ENCODE results near the gene PAM. TPM values are rescaled to one million over a fixed set of nuclear protein-coding genes. Genes with fewer than 3 reads are reported as not detected.

Gene PAM
- total RNA-seq, 4 donors from 2014 or later, result 132 to 224 (median 184) TPM

DNA sequence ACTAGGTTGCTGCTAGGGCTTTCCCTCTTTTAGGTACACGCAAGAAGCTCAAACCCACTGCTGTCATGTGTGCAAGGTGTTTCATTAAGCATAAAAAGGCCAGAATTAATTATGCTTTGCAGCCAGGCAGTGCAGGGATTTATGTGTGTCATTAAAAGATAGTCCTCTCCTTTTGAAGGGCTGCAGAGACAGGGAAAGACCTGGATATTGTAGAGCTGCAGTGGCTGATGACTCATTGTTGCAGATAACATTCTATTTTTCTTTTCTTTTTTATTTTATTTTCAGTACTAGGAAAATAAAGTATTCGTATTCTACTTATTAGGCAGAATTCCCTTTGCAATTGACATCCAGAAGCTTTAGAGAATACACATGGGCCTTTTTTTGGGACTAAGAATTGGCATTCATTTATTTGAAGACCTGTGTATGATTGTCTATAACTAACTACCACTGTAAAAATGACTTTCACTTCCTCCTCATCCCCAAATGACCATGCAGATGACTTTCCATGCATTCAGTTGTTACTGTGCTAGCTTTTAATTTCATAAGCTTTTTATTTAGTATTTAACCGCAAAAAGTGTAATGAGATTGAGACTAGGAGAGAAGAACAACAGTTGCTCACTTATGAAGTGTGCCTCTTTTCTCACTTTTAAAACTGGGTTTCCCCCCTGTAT, 113.0 kb downstream of the PAM start:
- H3K27me3 ChIP-seq, result no peaks in the 10 kb centered on the region
- WGBS, 2 donors, result 85 to 87% methylated on average over 3 of the region's 3 CpGs
- H3K27ac ChIP-seq, result no peak overlapping the region
- TF ChIP-seq EP300 (IDR thresholded peaks at IDR 0.05) (no peak), POLR2A (IDR thresholded peaks at IDR 0.05) (no peak)
- TF ChIP-seq, protein P1, sequence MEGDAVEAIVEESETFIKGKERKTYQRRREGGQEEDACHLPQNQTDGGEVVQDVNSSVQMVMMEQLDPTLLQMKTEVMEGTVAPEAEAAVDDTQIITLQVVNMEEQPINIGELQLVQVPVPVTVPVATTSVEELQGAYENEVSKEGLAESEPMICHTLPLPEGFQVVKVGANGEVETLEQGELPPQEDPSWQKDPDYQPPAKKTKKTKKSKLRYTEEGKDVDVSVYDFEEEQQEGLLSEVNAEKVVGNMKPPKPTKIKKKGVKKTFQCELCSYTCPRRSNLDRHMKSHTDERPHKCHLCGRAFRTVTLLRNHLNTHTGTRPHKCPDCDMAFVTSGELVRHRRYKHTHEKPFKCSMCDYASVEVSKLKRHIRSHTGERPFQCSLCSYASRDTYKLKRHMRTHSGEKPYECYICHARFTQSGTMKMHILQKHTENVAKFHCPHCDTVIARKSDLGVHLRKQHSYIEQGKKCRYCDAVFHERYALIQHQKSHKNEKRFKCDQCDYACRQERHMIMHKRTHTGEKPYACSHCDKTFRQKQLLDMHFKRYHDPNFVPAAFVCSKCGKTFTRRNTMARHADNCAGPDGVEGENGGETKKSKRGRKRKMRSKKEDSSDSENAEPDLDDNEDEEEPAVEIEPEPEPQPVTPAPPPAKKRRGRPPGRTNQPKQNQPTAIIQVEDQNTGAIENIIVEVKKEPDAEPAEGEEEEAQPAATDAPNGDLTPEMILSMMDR (IDR thresholded peaks at IDR 0.05), result no peak
- H3K4me1 ChIP-seq, result peaks cover 0 to 38% (median 7%) of the 10 kb centered on the region in 4 donors
- H3K36me3 ChIP-seq, result no peaks in the 10 kb centered on the region
- H3K4me3 ChIP-seq, result no peak overlapping the region
- no peak for DNase-seq (ENCODE audit: low spot score in 2 of 2)
- no peaks in the 10 kb centered on the region for H3K9me3 ChIP-seq

DNA sequence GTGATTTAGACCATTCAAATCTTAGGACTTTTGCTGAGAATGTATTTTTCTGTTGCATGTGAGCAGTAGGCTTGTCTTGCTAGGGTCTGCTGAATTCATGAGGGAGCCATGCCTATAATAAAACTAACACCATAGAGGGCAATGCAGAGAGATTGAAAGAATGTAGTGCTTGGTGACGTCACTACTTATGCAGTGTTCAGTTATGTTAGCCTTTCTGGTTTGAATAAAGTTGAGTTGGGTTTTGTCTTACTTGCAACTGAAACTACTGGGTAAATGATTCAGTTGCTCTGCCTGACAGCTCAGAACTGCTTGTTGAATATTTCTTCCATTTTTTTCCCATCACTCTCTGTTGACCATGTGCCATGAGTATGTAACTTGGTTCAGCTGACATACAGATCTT, 114.1 kb downstream of the PAM start:
- peaks cover 0 to 31% (median 7%) of the 10 kb centered on the region in 4 donors for H3K4me1 ChIP-seq
- H3K9me3 ChIP-seq, result no peaks in the 10 kb centered on the region
- no peak overlapping the region for H3K4me3 ChIP-seq
- no peak overlapping the region for H3K27ac ChIP-seq
- no peaks in the 10 kb centered on the region for H3K27me3 ChIP-seq
- WGBS, 2 donors, result 94 to 96% methylated on average over 1 of the region's 1 CpG
- no peaks in the 10 kb centered on the region for H3K36me3 ChIP-seq
- no peak for DNase-seq (ENCODE audit: low spot score in 2 of 2)
- TF ChIP-seq POLR2A (IDR thresholded peaks at IDR 0.05), result no peak
- no peak for TF ChIP-seq EP300 (IDR thresholded peaks at IDR 0.05)
- TF ChIP-seq, protein P1 (IDR thresholded peaks at IDR 0.05), result no peak

DNA sequence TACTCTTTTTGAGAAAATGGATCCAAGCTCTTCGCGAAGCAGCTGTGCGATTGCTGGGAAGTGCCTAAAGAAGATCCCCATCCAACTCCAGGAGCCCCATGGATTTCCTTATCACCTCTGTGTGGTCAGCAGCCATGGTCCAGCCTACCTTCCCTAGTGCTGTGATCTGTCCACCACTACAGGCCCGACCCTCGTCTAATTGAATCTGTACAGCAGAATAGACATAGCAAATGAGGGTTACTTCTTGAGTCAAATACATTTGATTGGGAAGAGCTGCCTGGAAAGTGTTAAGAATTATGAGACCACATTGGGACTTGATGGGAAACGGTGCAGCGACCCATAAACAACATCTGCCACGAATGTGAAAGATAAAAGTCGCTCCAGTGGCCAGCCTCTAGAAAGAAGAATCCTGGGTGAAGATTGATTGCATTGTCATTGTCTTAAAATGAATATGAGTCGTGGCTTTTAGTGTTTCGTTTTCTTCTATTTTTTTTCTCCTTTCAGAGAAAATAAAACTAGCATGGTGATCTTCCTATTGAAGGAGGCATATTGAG, 118.4 kb downstream of the PAM start:
- no peaks in the 10 kb centered on the region for H3K27me3 ChIP-seq
- H3K9me3 ChIP-seq, result no peaks in the 10 kb centered on the region

DNA sequence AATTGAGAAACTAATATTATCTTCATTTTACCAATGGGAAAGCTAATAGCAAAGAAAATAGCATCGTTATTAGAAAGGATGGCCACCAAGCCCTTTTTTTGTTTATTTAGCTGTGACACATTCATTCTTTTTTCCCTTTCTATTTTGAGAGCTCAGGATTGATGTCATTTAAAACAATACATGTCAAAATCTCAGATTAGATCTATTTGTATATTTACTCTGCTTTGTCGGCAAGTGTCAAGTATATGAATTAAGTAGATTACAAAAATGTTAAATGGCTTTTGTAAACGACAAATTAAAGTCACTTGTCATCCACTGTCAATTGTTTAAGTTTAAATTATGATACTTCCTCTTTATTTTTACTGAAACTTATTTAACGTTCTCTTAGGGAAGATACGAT, 118.9 kb downstream of the PAM start:
- Histone ChIP-seq H3K9me3 (no peaks in the 10 kb centered on the region), H3K4me3 (no peak overlapping the region), H3K36me3 (no peaks in the 10 kb centered on the region), H3K27me3 (no peaks in the 10 kb centered on the region), H3K27ac (no peak overlapping the region), H3K4me1 (peaks cover 0 to 5% (median 0%) of the 10 kb centered on the region in 4 donors)
- DNase-seq (ENCODE audit: low spot score in 2 of 2), result no peak
- TF ChIP-seq POLR2A (IDR thresholded peaks at IDR 0.05) (no peak), EP300 (IDR thresholded peaks at IDR 0.05) (no peak)
- TF ChIP-seq, protein P1 (IDR thresholded peaks at IDR 0.05), result no peak
- WGBS, 2 donors, result 84 to 86% methylated on average over 5 of the region's 5 CpGs

More for the DNA sequence above, 118.4 kb downstream of the PAM start:
- 91 to 94% methylated on average over 11 of the region's 11 CpGs for WGBS, 2 donors
- DNase-seq (ENCODE audit: low spot score in 2 of 2), result no peak
- no peaks in the 10 kb centered on the region for H3K36me3 ChIP-seq
- H3K4me3 ChIP-seq, result no peak overlapping the region
- TF ChIP-seq, protein P1 (IDR thresholded peaks at IDR 0.05), result no peak
- TF ChIP-seq EP300 (IDR thresholded peaks at IDR 0.05) (no peak), POLR2A (IDR thresholded peaks at IDR 0.05) (no peak)
- H3K27ac ChIP-seq, result no peak overlapping the region
- H3K4me1 ChIP-seq, result peaks cover 0 to 6% (median 0%) of the 10 kb centered on the region in 4 donors

DNA sequence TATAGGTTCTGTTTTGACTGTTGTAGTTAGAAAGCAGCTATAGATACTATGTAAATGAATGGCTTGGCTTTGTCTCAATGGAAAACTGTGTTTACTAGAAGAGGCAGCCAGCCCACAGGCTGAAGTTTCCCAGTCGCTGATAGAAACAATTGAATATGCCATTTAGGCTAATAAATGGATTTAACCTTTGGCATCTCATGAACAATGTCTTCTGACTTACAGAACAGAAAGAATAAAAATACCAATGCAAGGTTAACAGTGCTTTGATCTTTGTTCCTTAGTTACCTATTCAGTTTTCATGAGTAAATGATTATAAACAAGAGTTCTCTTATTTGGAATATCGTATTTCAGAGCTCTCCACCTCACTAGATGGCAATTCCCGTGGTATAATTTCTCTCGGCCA, 120.6 kb downstream of the PAM start:
- 34 to 40% methylated on average over 4 of the region's 4 CpGs for WGBS, 2 donors
- Histone ChIP-seq H3K27ac (no peak overlapping the region), H3K27me3 (no peaks in the 10 kb centered on the region), H3K36me3 (no peaks in the 10 kb centered on the region), H3K4me1 (peaks cover 0 to 5% (median 0%) of the 10 kb centered on the region in 4 donors), H3K9me3 (no peaks in the 10 kb centered on the region), H3K4me3 (no peak overlapping the region)
- no peak for TF ChIP-seq POLR2A (IDR thresholded peaks at IDR 0.05)
- TF ChIP-seq, protein P1 (IDR thresholded peaks at IDR 0.05), result no peak
- no peak for TF ChIP-seq EP300 (IDR thresholded peaks at IDR 0.05)
- DNase-seq (ENCODE audit: low spot score in 2 of 2), result no peak
